ENCODE measurements around the gene PATL1. TPM values are rescaled to one million over a fixed set of nuclear protein-coding genes. Genes with fewer than 3 reads are reported as not detected.

The PATL1 gene
- total RNA-seq, 4 donors from 2014 or later: 19.0 to 25.6 (median 22.9) TPM

- Histone ChIP-seq H3K4me1 (peaks cover 0 to 8% (median 0%) of the 10 kb centered on the region in 4 donors), H3K36me3 (peaks cover 0 to 89% (median 0%) of the 10 kb centered on the region in 3 donors), H3K27me3 (no peaks in the 10 kb centered on the region), H3K27ac (no peak overlapping the region), H3K9me3 (no peaks in the 10 kb centered on the region), H3K4me3 (no peak overlapping the region)
- no peak for DNase-seq
- TF ChIP-seq POLR2A (IDR thresholded peaks at IDR 0.05): no peak
- TF ChIP-seq, protein P1, sequence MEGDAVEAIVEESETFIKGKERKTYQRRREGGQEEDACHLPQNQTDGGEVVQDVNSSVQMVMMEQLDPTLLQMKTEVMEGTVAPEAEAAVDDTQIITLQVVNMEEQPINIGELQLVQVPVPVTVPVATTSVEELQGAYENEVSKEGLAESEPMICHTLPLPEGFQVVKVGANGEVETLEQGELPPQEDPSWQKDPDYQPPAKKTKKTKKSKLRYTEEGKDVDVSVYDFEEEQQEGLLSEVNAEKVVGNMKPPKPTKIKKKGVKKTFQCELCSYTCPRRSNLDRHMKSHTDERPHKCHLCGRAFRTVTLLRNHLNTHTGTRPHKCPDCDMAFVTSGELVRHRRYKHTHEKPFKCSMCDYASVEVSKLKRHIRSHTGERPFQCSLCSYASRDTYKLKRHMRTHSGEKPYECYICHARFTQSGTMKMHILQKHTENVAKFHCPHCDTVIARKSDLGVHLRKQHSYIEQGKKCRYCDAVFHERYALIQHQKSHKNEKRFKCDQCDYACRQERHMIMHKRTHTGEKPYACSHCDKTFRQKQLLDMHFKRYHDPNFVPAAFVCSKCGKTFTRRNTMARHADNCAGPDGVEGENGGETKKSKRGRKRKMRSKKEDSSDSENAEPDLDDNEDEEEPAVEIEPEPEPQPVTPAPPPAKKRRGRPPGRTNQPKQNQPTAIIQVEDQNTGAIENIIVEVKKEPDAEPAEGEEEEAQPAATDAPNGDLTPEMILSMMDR (IDR thresholded peaks at IDR 0.05): no peak
Observed at GRCh38 chr11:59658036-59658435, 10.8 kb downstream of the PATL1 start.

DNA sequence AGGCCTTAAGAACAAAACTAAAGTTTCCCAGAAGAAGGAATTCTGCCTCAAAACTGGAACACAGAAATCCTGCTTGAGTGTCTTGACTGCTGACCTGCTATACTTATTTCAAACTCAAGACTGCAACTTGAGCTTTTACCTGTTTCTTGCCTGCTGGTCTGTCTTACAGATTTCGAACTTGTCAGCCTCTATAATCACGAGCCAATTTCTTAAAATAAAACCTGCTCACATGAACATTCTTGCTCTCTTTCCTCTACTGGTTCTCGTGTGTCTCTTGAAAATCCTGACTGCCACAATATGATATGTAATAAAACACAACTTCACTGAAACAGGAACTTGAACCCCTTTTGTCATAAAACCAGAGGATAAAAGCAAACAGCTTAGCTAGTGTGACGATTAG lies 13.9 kb downstream of the PATL1 start:
- no peaks in the 10 kb centered on the region for H3K4me1 ChIP-seq
- TF ChIP-seq, protein P1 (IDR thresholded peaks at IDR 0.05): no peak
- no peak for TF ChIP-seq POLR2A (IDR thresholded peaks at IDR 0.05)

GRCh38 chr11:59647245-59647980 lies 21.4 kb downstream of the PATL1 start:
- TF ChIP-seq, protein P1 (IDR thresholded peaks at IDR 0.05): no peak
- no peak for TF ChIP-seq POLR2A (IDR thresholded peaks at IDR 0.05)
- Histone ChIP-seq H3K27me3 (no peaks in the 10 kb centered on the region), H3K9me3 (no peaks in the 10 kb centered on the region), H3K36me3 (peaks cover 0 to 84% (median 4%) of the 10 kb centered on the region in 3 donors), H3K4me1 (no peaks in the 10 kb centered on the region), H3K27ac (no peak overlapping the region), H3K4me3 (no peak overlapping the region)
- no peak for DNase-seq

More for the DNA sequence above, 13.9 kb downstream of the PATL1 start:
- H3K36me3 ChIP-seq: peaks cover 0 to 98% (median 0%) of the 10 kb centered on the region in 3 donors
- H3K27ac ChIP-seq: no peak overlapping the region
- no peak overlapping the region for H3K4me3 ChIP-seq
- H3K9me3 ChIP-seq: no peaks in the 10 kb centered on the region
- DNase-seq: no peak
- no peaks in the 10 kb centered on the region for H3K27me3 ChIP-seq

DNA sequence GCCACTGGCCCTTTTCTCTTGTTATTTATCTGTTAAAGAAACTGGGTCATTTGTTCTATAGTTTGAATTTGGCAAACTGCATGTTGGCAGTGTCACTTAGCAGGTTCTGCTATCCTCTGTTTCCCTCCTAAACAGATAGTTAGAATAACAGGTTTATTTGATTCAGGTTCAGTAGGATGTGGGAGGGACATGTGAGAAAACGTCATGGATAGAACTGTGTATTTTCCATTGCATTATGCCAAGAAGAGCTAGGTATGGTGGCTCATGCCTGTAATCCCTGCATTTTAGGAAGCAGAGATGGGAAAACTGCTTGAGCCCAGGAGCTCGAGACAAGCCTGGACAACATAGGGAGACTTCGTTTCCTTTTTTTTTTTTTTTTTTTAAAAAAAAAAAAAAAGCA lies 24.3 kb downstream of the PATL1 start:
- TF ChIP-seq, protein P1 (IDR thresholded peaks at IDR 0.05): no peak
- TF ChIP-seq POLR2A (IDR thresholded peaks at IDR 0.05): no peak
- no peak overlapping the region for H3K27ac ChIP-seq
- no peak for DNase-seq
- H3K4me3 ChIP-seq: no peak overlapping the region
- H3K36me3 ChIP-seq: peaks cover 0 to 85% (median 4%) of the 10 kb centered on the region in 3 donors
- H3K27me3 ChIP-seq: no peaks in the 10 kb centered on the region
- no peaks in the 10 kb centered on the region for H3K9me3 ChIP-seq
- no peaks in the 10 kb centered on the region for H3K4me1 ChIP-seq

DNA sequence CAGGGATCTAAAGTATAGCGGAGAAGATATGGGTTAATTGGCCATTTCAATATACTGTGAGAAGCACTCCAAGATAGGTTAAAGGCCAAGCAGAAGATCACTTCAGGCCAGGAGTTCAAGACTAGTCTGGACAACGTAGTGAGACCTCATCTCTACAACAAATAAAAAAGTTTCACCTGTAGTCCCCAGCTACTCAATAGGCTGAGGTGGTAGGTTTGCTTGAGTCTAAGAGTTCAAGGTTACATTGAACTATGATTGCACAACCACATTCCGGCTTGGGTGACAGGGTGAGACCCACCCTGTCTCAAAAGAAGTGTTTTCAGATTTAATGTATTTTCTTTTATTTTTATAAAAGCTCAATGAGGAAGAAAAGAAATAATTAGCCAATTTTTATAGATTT lies 25.4 kb downstream of the PATL1 start:
- H3K4me3 ChIP-seq: no peak overlapping the region
- H3K36me3 ChIP-seq: peaks cover 0 to 85% (median 2%) of the 10 kb centered on the region in 3 donors
- TF ChIP-seq POLR2A (IDR thresholded peaks at IDR 0.05): no peak
- TF ChIP-seq, protein P1 (IDR thresholded peaks at IDR 0.05): no peak
- no peaks in the 10 kb centered on the region for H3K9me3 ChIP-seq
- H3K27ac ChIP-seq: no peak overlapping the region
- no peaks in the 10 kb centered on the region for H3K27me3 ChIP-seq
- DNase-seq: no peak
- no peaks in the 10 kb centered on the region for H3K4me1 ChIP-seq
